ENCODE results near the gene SCPEP1. TPM values are rescaled to one million over a fixed set of nuclear protein-coding genes. Genes with fewer than 3 reads are reported as not detected.
A peak's percentile ranks its signal among the peaks of the same experiment; 100 is the strongest.
"Not testable (repeated sequence)": the region's sequence is repeated elsewhere in the genome, so short reads cannot be mapped to it uniquely, and the experiment has no call there.

Gene SCPEP1
- total RNA-seq, 1 donor from 2014 or later, result 137 TPM

DNA sequence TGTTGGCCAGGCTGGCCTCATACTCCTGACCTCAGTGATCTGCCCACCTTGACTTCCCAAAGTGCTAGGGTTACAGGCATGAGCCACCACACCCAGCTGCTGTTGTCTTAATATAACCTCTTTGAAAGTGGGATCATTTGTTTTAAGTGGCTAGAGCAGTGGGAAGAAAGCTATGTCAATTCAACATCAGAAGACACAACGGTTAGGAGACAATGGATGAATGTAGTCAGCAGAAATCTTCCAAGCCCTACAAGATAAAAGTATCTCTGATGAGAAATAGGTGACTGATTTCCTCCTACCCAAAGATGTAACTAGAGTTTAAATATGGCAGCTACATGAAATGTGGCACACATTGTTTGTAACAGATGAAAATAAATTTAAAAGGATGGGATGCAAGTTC, 44.1 kb upstream of the SCPEP1 start:
- no peak overlapping the region for H3K4me3 ChIP-seq (ENCODE audit: low read depth, low read length)
- DNase-seq (ENCODE audit: low read depth) (no peak), FAIRE-seq (no peak)
- TF ChIP-seq CTCF (IDR thresholded peaks at IDR 0.05; ENCODE audit: insufficient read depth, low read length, severe bottlenecking), result no peak
- no peaks in the 10 kb centered on the region for H3K27me3 ChIP-seq (ENCODE audit: control insufficient read depth, insufficient read depth, low read length)
- H3K36me3 ChIP-seq (ENCODE audit: control insufficient read depth, insufficient read depth, low read length), result no peaks in the 10 kb centered on the region

DNA sequence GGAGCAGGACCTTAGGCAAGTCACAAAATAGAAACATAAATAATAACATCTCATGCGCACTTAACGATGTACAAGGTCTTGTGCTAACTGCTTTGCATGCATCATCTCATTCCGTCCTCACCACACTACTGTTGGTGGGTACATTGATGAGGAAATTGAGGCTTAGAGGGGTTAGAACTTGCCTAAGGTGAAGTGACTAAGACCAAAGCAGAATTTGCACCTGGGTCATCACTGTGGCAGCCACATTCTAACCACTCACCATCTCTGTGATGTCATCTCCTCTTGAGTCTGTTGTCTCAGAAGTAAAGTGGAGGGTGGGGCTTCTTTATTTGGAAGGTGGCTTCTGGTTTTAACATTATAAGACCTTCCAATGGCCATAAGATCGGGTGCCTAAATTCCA, 43.7 kb upstream of the SCPEP1 start:
- H3K27me3 ChIP-seq (ENCODE audit: control insufficient read depth, insufficient read depth, low read length), result no peaks in the 10 kb centered on the region
- DNase-seq (ENCODE audit: low read depth) (peak; percentile 85), FAIRE-seq (no peak)
- no peaks in the 10 kb centered on the region for H3K36me3 ChIP-seq (ENCODE audit: control insufficient read depth, insufficient read depth, low read length)
- no peak for TF ChIP-seq CTCF (IDR thresholded peaks at IDR 0.05; ENCODE audit: insufficient read depth, low read length, severe bottlenecking)
- no peak overlapping the region for H3K4me3 ChIP-seq (ENCODE audit: low read depth, low read length)

DNA sequence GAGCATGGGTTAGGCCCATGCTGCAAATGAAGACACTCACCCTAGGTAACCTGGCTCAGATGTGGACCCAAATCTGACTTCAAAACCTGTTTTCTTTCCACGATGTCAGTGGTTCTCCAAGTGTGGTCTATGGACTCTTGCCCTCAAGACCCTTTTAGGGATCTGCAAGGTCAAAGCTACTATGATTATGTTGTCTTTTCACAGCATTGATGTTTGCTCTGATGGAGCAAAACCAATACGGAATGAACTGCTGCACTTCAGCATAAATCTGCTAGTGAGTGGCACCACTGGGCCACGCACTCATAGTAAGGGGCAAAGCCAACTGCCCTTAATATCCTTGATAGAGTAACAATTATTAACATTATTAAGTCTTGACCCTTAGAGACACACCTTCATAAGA, 42.5 kb upstream of the SCPEP1 start:
- no peak for FAIRE-seq
- no peaks in the 10 kb centered on the region for H3K36me3 ChIP-seq (ENCODE audit: control insufficient read depth, insufficient read depth, low read length)
- no peak for DNase-seq (ENCODE audit: low read depth)
- no peak overlapping the region for H3K4me3 ChIP-seq (ENCODE audit: low read depth, low read length)
- no peak for TF ChIP-seq CTCF (IDR thresholded peaks at IDR 0.05; ENCODE audit: insufficient read depth, low read length, severe bottlenecking)
- H3K27me3 ChIP-seq (ENCODE audit: control insufficient read depth, insufficient read depth, low read length), result no peaks in the 10 kb centered on the region

- DNase-seq (ENCODE audit: low read depth), result peak; percentile 82
- H3K4me3 ChIP-seq (ENCODE audit: low read depth, low read length), result no peak overlapping the region
- no peaks in the 10 kb centered on the region for H3K27me3 ChIP-seq (ENCODE audit: control insufficient read depth, insufficient read depth, low read length)
- TF ChIP-seq CTCF (IDR thresholded peaks at IDR 0.05; ENCODE audit: insufficient read depth, low read length, severe bottlenecking), result no peak
- H3K36me3 ChIP-seq (ENCODE audit: control insufficient read depth, insufficient read depth, low read length), result peaks cover 3% of the 10 kb centered on the region
- no peak for FAIRE-seq
These were observed 41.1 kb upstream of the SCPEP1 start for GRCh38 chr17:56936697-56937322.

DNA sequence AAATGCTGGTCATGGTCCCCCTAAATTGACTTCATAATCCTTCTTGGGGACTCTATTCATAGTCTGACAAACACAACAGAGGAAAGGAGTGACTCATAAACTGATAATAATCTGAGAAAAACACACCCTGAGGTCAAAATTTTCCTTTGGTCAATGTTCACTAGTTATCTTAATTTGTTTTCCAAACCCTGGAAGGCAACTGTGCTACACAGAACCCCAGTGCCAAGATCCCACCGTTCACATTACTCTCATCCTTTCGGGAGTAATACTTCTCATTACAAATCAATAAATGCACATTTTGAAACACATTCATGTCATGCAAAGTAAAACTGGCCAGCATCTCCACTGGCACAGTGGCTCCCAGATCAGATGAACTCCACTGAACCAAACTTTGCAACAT, 40.2 kb upstream of the SCPEP1 start:
- Histone ChIP-seq H3K27me3 (ENCODE audit: control insufficient read depth, insufficient read depth, low read length) (no peaks in the 10 kb centered on the region), H3K4me3 (ENCODE audit: low read depth, low read length) (no peak overlapping the region), H3K36me3 (ENCODE audit: control insufficient read depth, insufficient read depth, low read length) (peaks cover 3% of the 10 kb centered on the region)
- FAIRE-seq (no peak), DNase-seq (ENCODE audit: low read depth) (peak; percentile 21)
- TF ChIP-seq CTCF (IDR thresholded peaks at IDR 0.05; ENCODE audit: insufficient read depth, low read length, severe bottlenecking), result no peak

GRCh38 chr17:56938206-56938605, 39.7 kb upstream of the SCPEP1 start:
- peak; percentile 52 for DNase-seq (ENCODE audit: low read depth)
- H3K4me3 ChIP-seq (ENCODE audit: low read depth, low read length); FAIRE-seq; H3K27me3 ChIP-seq (ENCODE audit: control insufficient read depth, insufficient read depth, low read length); H3K36me3 ChIP-seq (ENCODE audit: control insufficient read depth, insufficient read depth, low read length): not testable (repeated sequence)

Measured in bronchial epithelial cell (primary cell).